Measurements from ENCODE around the gene RIMS4.

DNA sequence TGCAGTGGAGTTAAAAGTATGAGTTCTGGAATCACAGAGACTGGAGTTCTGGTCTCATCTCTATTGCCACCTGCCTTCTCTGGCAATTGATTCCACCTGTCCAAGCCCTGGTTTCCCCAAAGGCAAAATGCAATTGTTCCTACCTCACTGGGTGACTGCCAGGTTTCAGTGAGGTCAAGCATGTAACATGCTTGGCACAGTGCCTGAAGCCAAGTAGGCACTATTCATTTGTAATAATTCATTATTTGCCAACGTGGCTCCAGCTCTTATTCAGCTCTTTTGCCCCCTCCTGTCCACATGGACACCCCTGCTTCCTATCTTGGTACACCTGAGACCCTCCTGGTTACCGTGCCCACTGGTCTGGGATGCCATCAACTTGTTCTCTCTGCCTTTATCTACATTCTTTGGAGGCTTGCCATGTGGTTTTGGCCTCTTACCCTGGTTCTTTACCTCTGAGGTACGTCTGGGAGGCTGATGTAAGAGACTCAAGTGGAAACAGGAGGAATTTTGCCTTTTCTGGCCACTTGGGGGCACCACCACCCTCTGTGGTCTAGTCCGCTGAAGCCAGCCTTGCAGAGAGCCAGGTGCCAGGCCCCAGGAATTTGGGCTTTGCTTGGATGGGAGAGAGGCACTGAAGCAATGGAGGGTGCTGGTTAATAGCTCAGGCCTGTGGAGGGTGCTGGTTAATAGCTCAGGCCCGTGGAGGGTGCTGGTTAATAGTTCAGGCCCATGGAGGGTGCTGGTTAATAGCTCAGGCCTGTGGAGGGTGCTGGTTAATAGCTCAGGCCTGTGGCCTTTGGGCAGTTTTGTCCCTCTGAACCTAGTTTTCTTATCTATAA lies 63.0 kb downstream of the RIMS4 start:
- TF ChIP-seq GATA3 (IDR thresholded peaks at IDR 0.05; ENCODE audit: low read depth, low read length) (no peak), GATA2 (IDR thresholded peaks at IDR 0.05; ENCODE audit: low read depth, low read length) (0 out of 2 replicates have a peak, but pooled peaks have one; percentile 29)

Measured in SH-SY5Y (cell line).